Cardiac muscle cell (in vitro differentiated cells and primary cell): ENCODE measurements around the gene RBM44. TPM values are rescaled to one million over a fixed set of nuclear protein-coding genes. Genes with fewer than 3 reads are reported as not detected.
A peak's percentile ranks its signal among the peaks of the same experiment; 100 is the strongest.
"Not testable (repeated sequence)": the region's sequence is repeated elsewhere in the genome, so short reads cannot be mapped to it uniquely, and the experiment has no call there.

Experiments used
- DNase-seq, 2 donors: peaks; one replicate each; pipeline versions ENCODE4 v3.0.0 to v3.0.0-alpha.2; 2010 to 2017; ENCODE audit warnings: low read depth in 1 of 2, low spot score in 1 of 2
- H3K27ac ChIP-seq: fragments of 200-600 bp; sonication (generic); 2 replicates; pipeline ENCODE4 v1.5.1; 2016
- H3K27me3 ChIP-seq: fragments of 200-600 bp; sonication (generic); 2 replicates; pipeline ENCODE4 v1.6.0; 2016; ENCODE audit warnings: control low read depth
- H3K36me3 ChIP-seq: fragments of 200-600 bp; sonication (generic); 2 replicates; pipeline ENCODE4 v1.5.1; 2016; ENCODE audit warnings: control low read depth
- H3K4me1 ChIP-seq: fragments of 200-600 bp; sonication (generic); 2 replicates; pipeline ENCODE4 v1.8.1; 2017; ENCODE audit warnings: low read depth, mild to moderate bottlenecking, mixed run types
- H3K4me3 ChIP-seq: fragments of 200-600 bp; sonication (generic); 2 replicates; pipeline ENCODE4 v1.5.1; 2016; ENCODE audit warnings: mild to moderate bottlenecking
- H3K9me3 ChIP-seq: fragments of 200-600 bp; sonication (generic); 2 replicates; pipeline ENCODE4 v1.5.1; 2017; ENCODE audit warnings: low read depth, mild to moderate bottlenecking, control low read depth
- polyA plus RNA-seq: library from polyadenylated mRNA; unstranded; fragments of >200 nt; fragmentation: Nextera tagmentation; extraction: Ambion mirVana; gene quantifications from 2 replicates; pipeline ENCODE4 v1.2.1, GENCODE V29; 2016
- total RNA-seq: library from RNA; depleted of rRNA; stranded (reverse); fragments of >200 nt; gene quantifications from 2 replicates; pipeline ENCODE4 v1.2.3, GENCODE V29; 2016
- TF ChIP-seq, protein P1 (sequence below): IDR thresholded peaks from 2 replicates; pipeline ENCODE4 v1.5.1; 2012; ENCODE audit warnings: low read depth, mild to moderate bottlenecking, low read length

Gene RBM44
- total and polyA plus RNA-seq, 2 experiments from 2014 or later: 0.46 to 0.51 TPM

DNA sequence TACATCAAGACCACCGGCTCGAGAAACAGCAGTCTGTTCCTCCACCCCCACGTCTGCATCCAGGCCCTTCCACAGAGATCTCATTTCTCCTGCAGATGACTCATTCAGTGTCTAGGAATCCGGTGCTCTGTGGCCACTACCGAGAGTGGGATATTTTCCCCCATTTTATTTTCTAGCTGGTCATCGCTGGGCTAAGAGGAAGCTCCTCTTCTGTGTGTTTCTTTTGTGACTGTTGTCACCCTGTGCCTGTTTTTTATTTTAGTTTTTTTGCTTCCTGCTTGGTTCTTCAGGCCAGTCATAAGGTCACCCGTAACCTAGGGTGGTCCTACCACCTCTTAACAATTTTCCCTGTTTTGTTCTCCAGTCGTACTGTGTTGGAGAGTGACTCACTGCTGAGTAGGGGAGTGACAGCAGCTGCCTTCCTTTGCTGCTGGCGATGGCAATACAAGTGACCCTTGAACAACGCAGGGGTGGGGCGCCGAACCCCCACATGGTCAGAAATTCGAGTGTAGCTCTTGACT, 67.6 kb downstream of the RBM44 start:
- H3K27ac ChIP-seq: no peak overlapping the region
- H3K9me3 ChIP-seq: no peaks in the 10 kb centered on the region
- H3K36me3 ChIP-seq: no peaks in the 10 kb centered on the region
- peak in 1 of 2 donors; percentile 68 for DNase-seq
- no peaks in the 10 kb centered on the region for H3K4me1 ChIP-seq
- peaks cover 15% of the 10 kb centered on the region for H3K27me3 ChIP-seq
- TF ChIP-seq, protein P1, sequence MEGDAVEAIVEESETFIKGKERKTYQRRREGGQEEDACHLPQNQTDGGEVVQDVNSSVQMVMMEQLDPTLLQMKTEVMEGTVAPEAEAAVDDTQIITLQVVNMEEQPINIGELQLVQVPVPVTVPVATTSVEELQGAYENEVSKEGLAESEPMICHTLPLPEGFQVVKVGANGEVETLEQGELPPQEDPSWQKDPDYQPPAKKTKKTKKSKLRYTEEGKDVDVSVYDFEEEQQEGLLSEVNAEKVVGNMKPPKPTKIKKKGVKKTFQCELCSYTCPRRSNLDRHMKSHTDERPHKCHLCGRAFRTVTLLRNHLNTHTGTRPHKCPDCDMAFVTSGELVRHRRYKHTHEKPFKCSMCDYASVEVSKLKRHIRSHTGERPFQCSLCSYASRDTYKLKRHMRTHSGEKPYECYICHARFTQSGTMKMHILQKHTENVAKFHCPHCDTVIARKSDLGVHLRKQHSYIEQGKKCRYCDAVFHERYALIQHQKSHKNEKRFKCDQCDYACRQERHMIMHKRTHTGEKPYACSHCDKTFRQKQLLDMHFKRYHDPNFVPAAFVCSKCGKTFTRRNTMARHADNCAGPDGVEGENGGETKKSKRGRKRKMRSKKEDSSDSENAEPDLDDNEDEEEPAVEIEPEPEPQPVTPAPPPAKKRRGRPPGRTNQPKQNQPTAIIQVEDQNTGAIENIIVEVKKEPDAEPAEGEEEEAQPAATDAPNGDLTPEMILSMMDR: no peak
- no peak overlapping the region for H3K4me3 ChIP-seq

DNA sequence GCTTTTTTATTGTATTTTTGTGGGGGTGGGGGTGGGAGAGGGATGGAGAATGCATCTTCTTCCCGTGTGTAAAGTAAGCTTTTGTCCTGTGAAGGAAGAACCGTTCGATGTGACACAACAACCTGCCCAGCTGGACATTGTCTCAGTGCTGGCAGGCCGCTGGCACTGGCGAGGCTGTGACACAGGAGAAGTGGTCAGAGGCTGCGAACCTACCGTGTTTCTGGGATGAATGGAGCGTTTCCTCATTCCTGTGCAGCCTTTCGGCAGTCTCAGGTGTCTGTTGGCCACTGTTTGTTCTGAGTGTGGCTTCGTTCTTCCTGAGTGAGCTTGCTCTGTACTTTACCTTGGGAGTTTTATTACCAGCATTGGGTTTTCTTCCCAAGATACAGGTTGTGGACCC, 68.9 kb downstream of the RBM44 start:
- Histone ChIP-seq H3K27ac (no peak overlapping the region), H3K36me3 (no peaks in the 10 kb centered on the region), H3K27me3 (peaks cover 2% of the 10 kb centered on the region), H3K9me3 (no peaks in the 10 kb centered on the region), H3K4me3 (no peak overlapping the region), H3K4me1 (no peaks in the 10 kb centered on the region)
- TF ChIP-seq, protein P1: no peak
- no peak for DNase-seq

DNA sequence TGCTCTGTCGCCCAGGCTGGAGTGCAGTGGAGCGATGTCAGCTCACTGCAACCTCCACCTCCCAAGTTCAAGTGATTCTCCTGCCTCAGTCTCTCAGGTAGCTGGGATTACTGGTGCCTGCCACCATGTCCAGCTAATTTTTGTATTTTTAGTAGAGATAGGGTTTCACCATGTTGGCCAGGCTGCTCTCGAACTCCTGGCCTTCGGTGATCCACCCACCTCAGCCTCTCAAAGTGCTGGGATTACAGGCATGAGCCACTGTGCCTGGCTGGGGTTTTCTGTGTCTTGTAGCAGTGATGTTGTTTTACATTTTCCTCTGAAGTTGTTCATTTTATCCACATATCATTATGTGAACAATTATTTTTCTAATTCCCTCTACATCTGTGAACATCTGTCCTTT, 69.5 kb downstream of the RBM44 start:
- H3K4me3 ChIP-seq, H3K4me1 ChIP-seq, DNase-seq, H3K36me3 ChIP-seq, H3K9me3 ChIP-seq, H3K27ac ChIP-seq, H3K27me3 ChIP-seq: not testable (repeated sequence)

DNA sequence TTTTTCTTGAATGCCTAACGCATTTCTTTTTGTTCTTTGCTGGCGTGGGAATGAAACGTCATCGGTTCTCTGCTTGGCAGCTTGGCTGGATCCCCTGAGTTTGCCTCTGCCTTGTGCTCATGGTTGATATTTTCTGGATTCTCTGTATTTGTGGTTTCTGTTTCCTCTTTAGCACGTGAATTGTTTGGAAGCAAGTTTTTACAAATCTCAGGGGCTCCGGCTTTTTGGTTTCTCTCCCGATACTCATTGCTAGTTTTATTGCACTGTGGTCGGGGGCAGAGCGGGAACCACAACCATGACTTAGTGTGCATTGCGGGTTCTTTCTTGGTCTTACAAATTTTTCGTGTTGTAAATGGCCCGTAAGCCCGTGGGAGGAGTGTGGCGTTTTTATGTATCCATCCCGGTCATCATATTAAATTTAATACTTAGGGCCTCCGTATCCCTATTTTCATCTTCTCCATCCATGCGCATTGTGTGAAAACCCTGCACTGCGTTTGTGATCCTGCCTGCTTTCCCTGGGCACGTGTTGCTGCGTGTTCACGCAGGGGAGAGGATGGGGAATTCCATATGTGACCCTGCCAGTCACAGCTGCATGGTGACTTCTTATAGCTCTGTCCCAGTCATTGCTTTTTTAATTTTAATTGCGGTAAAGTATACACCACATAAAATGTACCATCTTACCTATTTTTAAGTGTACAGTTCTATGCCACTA, 70.2 kb downstream of the RBM44 start:
- H3K27me3 ChIP-seq: no peaks in the 10 kb centered on the region
- no peaks in the 10 kb centered on the region for H3K36me3 ChIP-seq
- DNase-seq: peak in 1 of 2 donors; percentile 87
- no peaks in the 10 kb centered on the region for H3K9me3 ChIP-seq
- no peak overlapping the region for H3K4me3 ChIP-seq
- H3K4me1 ChIP-seq: no peaks in the 10 kb centered on the region
- no peak overlapping the region for H3K27ac ChIP-seq
- TF ChIP-seq, protein P1: no peak

DNA sequence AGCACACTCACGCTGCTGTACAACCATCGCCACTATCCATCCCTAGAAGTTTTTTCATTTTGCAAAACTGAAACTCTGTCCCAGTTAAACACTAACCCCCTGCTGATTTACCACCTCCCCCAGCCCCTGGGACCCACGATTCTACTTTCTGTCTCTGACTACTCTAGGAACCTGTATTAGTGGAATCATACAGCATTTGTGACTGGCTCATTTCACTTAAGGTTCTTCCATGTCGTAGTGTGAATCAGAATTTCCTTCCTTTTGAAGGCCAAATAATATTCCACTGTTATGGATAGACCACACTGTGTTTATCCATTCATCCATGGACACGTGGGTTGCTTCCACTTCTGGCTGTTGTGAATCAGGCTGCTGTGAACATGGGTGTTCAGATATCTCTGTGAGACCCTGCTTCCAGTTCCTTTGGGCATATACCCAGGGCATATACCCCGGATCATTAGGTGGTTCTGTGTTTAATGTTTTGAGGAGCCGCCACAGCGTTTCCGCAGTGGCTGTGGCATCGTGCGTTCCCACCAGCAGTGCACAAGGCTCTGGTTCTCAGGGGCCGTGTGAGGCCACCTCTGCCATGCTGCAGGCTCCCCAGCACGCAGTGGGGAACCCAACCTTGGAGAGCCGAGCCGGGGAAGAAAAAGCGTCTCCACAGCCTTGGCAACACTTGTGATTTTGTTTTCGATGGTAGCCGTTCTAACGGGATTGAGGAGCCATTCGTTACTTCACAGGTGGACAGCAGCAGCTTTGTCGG, 70.9 kb downstream of the RBM44 start:
- no peak for DNase-seq
- Histone ChIP-seq H3K9me3 (no peaks in the 10 kb centered on the region), H3K4me3 (no peak overlapping the region), H3K4me1 (no peaks in the 10 kb centered on the region), H3K27ac (no peak overlapping the region), H3K36me3 (no peaks in the 10 kb centered on the region), H3K27me3 (no peaks in the 10 kb centered on the region)
- TF ChIP-seq, protein P1: no peak

DNA sequence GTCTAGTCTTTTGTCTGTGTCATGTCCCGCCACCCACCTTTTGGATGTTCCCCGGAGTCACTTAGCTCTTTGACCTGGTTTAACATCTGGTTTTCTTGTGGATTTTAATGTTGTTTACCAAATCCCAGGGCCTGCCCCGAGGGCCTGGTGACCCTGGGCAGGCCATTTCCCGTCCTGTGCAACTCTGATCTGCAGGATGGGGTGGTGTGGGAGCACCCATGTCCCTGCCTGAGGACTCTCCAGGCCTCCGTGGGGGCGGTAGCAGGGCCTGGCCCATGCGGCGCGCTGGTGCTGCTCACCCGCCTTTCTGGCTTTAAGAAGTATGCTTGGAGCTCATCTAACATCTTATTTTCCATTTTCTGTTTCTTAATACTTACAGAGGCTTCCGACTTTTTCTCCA, 71.5 kb downstream of the RBM44 start:
- Histone ChIP-seq H3K27me3 (no peaks in the 10 kb centered on the region), H3K27ac (no peak overlapping the region), H3K4me3 (no peak overlapping the region), H3K9me3 (no peaks in the 10 kb centered on the region), H3K36me3 (no peaks in the 10 kb centered on the region), H3K4me1 (no peaks in the 10 kb centered on the region)
- TF ChIP-seq, protein P1: no peak
- DNase-seq: no peak
